Stimulated activated CD4-positive, alpha-beta T cell treated with anti-CD3 and anti-CD28 coated beads, Interleukin-1b, Interleukin-23, amount 100 ng/mL, for 4 hours (primary cell): ENCODE results near the gene SPATA13.

Experiments
- DNase-seq, 2 donors: peaks; one replicate each; pipeline ENCODE4 v3.0.0-alpha.2; 2020; ENCODE audit warnings: low read depth in 2 of 2

The SPATA13 gene

DNA sequence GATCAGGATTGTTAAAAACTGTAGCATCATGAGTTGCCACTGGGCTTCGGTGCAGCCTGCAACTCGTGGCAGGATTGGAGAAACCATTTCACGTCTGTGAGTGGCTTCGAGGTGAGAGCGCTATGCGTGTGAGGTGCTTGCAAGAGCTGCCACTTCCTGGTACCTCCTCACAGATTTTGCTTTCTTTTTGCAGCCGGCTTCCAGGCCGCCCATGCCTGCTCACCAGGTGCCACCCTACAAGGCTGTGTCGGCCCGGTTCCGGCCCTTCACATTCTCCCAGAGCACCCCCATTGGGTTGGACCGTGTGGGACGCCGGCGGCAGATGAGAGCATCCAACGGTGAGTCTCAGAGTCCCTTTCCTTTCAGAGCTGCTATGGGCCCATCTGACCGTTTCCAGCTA, 91.0 kb downstream of the SPATA13 start:
- peak; percentile 53 to 66 for DNase-seq

DNA sequence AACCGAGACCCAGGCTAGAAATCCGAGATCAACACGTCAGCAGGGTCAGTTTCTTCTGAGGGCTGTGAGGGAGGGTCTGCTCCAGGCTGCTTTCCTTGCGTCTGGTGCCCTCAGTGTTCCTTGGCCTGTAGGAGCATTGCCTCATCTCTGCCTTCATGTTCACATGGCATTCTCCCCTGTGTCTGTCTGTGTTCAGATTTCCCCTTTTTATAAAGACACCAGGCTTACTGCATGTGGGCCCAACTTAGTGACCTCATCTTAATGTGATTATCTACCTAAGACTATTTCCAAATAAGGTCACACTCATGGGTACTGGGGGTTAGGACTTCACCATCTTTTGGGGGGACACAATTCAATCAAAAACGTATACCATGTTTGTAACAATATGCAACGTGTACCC, 91.6 kb downstream of the SPATA13 start:
- peak in 1 of 2 donors; percentile 46 for DNase-seq

DNA sequence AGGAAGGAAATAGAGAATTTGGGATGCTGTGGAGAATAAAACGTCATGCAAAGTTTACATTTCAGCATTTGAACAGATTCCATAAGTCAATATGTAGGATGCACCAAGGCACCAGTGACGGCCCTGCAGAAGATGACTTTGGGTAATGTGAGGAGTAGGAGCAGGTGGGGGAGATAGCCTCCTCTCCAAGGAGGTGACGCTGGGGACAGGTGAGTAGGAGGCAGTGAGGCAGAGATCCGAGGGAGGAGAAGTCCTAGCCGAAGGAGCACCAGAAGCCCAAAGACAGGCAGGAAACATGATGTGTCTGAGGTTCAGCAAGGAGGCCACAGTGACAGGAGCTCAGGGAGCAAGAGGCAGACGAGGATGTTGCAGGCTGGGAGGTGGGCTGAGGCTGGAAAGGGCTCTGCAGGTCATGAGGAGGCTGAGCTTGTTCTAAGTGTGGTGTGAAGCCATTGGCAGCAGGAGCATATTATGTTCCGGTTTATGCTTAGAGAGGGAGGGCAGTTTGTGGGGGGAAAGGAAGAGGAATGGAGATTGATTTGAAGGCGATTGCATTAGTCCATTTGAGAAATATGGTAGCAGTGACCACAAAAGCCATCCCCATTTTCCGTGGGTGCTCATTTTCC, 93.1 kb downstream of the SPATA13 start:
- DNase-seq, result no peak

DNA sequence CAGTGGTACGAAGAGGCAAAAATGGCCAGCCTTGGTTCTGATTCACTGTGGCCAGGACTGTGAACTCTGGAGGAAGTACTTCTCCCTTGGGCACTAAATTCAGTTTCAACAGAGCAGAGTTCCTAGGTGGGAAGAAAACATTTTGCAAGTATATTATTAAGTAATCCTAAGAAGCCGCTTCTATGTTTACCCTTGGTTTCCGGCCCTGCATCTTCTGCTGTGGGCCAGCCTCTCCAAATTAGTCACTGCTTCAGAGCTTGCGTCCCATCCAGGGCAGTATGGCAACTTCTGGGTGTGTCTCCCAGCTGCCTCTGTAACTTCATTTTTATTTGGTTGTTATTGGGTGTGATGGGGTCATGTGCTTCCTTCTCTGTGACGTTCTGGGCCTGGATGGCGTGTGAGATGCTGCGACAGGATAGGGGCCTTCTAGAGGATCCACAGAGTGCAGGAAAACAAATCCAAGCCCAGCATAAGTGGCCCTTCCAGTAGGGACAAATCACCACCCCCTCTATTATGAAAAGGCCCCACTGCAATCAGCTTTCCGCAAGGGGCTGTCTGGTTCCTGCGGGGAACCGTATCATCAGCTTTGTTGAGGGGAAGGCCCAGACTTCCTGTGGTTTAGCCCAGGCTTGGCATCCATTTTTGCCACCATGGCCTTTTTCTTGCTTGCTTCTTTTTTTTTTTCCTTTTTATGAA, 93.8 kb downstream of the SPATA13 start:
- peak in 1 of 2 donors; percentile 24 for DNase-seq

DNA sequence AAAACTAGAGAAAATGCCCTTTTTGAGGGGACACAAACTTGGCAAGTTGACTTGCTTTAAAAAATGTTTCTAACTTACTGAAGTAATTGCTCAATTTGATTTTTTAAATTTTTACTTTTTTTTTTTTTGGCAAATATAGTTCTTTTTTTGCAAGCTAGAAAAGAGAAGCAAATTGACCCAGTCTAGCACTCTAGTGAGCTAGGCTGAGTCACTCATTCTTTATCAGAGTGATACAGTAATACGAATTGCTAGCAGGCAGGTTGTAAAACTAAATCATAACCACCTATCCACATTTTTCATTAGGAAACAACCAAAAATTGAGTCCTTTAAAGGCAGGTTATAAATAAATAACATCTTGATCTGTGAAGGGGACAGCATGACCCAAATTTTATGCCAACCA, 97.0 kb downstream of the SPATA13 start:
- DNase-seq, result no peak

DNA sequence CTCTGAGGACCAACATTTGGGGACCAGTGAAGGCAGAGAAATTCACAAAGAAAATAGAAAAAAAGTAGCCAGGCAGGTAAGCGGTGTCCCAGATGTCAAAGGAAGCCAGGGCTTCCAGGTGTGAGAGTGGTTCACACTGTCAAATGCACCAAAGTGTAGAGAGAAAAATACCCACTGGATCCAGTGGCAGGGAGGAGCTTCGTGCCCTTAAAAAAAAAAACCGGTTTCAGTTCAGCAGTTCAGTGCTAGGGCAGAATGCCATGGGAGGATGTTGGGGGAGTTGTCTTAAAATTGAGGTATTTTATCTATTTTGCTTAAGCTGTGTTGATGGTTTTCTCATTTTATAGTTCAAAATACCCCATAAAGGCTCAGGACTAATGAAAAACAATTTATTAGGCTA, 101.0 kb downstream of the SPATA13 start:
- DNase-seq, result peak in 1 of 2 donors; percentile 23

DNA sequence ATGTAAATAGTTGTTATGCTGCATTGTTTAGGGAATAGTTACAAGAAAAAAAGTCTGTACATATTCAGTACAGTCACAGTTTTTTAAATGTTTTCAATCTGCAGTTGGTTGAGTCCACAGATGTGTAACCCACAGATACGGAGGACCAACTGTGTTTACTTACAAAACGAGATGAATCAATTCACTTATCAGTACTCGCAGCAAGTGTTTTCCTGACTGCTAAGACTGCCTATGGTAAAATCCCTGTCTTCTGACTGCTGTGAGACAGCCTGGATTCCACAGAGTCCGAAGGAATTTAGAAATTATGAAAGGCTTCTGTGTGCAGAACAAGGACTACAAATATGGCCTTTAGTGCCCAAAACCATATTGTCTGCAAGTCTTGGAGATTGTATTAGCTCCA, 103.1 kb downstream of the SPATA13 start:
- DNase-seq, result no peak

DNA sequence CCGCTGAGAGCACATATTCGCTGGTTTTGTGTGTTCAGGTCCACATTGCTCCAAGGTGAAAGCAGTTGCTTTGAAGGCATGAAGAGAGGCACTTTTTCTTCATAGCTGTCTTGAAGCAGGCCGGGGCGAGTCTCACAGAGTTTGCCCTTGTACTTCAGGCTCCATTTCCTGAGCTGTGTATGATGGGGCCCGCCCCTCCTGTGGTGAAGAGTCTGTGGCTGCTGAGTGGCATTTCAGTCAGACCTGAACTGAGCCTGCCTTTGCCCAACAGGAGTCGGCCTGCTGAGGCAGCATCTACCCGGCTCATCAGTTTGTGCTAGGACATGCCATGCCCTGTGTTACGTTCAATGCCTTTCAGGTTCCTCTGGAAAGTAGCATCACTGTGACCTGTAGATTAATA, 104.5 kb downstream of the SPATA13 start:
- peak; percentile 53 to 58 for DNase-seq

DNA sequence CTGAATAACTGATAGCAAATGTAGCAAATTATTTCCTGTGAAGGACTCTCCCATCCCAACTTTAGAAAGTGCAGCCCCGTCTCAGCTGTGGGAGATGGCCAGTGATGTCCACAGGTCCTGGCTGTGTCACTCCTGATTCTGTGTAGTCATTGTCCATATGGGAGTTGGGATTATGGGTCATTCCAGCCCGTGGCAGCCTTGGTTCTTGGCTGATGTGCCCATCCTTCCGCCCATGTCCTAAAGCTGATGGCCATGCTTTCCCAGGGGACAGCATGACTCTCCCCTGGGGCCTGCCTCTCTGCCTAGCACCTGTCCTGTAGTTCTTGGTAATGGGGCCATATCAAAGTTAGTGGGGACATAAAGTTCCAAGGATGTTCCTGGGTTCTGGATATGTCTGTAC, 104.9 kb downstream of the SPATA13 start:
- DNase-seq, result no peak

DNA sequence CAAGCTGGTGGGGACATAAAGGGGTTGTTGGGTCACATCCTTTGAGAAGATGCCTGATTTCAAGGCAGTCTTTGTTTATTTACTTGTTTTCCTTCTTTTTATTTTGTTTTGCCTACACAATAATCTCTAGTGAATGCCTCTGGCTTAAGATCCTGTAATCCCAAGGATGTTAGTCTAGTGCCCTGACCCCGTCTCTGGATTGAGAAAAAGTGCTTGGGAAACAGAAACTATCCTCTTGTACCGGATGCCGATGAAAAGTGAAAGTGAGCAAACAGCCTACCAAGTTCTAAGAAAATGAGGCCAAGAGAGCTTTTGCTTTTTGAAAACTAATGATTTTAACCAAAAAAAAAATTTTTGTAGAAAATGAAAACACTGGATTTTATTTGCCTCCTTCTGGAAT, 106.8 kb downstream of the SPATA13 start:
- peak in 1 of 2 donors; percentile 20 for DNase-seq

DNA sequence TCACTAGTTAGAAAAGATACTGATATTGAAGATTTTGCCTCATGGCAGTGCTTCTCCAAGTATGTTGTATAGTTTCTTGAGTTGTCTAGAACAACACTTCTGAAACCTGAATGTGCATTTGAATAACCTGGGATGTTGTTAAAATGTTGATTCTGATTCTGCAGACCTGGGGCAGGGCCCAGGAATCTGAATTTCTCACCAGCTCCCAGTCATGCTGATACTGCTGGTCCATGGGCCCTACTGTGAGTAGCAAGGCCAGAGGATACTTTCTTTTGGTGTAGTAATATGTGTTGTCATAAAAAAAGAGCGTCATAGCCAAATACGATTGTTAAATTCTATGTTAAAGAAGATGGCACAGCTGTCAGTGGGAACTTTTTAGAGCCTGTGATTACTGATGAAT, 107.3 kb downstream of the SPATA13 start:
- DNase-seq, result no peak

DNA sequence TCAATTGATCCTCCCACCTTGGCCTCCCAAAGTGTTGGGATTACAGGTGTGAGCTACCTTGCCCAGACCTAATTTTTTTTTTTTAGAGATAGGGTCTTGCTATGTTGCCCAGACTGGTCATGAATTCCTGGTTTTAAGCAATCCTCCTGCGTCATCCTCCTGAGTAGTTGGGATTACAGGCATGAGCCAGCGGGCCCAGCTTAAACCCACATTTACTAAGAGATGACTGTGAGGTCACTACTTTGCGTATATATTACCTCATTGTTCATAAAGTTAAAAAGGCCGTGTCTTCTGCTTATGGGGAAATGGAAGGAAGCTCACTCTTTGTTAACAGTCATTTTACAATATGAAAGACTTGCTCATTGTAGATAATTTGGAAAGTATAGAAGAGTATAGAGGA, 109.3 kb downstream of the SPATA13 start:
- no peak for DNase-seq

DNA sequence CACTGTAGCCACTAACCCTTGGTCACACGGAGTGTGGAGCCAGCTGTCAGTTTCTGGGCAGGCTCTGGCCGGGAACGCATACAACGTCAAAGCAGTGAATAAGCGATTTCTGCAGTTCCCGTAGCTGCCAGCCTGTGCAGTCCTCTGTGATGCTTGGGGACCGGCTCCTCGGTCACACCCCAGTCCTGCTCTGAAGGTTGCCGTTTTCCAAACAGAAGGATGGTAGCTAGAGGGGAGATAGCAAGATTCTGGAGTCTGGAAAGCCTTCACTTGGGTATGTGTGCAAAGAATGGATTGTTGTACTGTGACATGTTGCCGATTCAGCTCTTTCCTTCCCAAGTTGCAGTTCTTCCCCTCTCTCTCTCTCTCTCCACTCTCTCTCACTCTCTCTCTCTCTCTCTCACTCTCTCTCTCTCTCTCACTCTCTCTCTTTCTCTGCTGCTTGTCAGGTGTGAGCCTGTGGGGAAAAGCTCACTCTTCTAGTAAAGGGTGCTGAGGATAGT, 110.2 kb downstream of the SPATA13 start:
- peak in 1 of 2 donors; percentile 32 for DNase-seq

DNA sequence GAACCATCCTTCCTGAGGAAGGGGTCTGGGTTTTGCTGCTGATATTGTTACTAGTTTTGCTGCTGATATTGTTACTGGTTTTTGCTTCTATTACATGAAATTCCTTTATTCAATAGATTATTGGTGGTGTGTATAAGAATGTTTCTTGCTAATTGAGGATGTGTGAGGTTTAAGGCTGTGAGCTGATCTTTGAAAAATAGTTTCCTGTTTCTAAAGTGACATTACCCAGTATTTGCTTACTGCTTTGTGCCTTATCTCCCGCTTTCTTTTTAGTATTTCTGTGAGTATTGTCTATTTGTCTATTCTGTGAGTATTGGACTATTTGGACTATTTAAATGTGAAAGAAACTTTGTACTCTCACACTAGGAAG, 110.7 kb downstream of the SPATA13 start:
- DNase-seq, result no peak

DNA sequence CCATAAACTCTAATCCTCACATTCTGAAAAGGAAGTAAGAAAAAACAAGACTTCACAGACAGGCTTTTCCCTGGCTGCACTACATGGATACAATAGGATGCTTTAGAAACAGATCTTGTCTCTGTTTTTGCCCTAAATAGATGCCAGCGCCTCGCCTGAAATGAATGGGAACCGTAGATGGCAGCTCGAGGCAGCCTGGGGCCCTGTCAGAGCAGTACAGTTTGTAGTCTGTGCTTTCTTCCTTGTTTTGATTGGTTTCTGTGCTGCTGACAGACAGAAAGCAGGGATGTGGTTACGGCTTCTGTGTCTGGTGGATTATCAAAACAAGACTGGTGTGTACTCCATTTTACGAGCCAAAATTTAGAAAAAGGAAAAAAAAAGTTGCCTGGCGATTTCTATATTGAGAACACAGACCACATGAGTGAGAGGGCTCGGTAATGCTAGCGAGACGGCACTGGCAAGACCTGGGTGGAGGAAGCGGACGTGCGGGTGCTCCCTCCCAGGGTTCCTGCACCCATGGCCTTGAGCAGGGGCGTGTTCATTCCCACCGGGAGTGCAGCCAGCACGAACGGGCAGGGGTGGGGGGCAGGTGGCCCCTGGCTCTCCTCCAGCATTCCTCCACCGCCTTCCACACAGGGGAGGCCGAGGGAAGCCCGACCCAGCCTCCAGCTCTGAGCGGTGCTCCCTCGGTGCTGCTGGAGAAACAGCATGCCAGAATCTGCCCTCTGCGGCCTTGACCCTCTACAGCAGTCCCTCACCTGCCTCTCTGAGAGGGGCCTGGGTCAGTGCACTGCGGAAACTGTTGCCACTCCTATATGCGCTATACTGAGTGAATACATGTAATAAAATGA, 111.3 kb downstream of the SPATA13 start:
- peak in 1 of 2 donors; percentile 29 for DNase-seq

DNA sequence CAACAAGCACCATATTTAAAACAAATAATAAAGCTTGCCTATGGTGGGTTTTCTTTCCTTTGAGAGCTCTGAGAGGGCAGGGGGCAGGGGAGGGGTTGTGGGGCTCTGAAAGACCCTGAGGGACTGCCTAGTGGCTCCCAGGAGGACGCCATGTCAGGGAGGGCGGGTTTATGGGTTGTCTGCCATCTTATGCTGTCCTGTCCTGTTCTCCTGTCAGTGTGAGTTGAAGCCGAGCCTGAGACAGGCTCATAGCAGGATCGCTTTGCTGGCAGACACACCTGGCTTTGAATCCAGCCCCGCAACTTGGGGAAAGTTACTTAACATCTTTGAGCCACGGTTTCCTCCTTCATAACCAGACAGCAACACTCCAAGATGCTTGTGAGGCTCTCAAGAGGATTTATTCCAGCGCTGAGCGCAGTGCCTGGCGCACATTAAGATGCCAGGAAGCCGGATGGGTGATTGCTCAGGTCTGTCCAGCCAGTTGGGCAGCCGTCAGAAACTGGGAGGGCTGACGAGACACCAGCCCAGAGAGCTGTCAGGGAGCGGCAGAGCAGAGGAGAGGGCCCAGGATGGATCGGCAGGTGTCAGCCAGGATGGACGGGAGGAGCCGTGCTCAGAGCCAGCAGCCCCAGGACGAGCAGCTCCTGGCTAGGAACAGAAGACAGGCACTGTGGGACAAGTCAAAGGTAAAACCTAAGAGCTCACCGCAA, 112.1 kb downstream of the SPATA13 start:
- DNase-seq, result no peak

DNA sequence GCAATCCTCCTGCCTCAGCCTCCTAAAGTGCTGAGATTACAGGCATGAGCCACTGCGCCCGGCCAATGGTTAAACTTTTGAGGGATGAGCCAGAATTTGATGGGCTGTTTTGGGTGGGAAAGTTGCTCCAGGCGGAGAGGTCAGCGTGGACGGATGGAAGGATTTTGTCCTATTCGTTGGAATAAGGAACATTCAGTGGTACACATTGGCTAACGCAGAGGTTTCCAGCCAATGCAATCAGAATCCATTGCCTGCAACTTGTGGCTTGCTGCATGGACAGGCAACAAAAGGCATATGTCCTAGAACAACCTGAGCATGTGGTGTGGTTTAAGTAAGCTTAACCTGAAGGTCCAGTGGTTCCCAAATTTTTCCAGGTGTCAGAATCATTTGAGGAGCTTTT, 113.4 kb downstream of the SPATA13 start:
- no peak for DNase-seq

DNA sequence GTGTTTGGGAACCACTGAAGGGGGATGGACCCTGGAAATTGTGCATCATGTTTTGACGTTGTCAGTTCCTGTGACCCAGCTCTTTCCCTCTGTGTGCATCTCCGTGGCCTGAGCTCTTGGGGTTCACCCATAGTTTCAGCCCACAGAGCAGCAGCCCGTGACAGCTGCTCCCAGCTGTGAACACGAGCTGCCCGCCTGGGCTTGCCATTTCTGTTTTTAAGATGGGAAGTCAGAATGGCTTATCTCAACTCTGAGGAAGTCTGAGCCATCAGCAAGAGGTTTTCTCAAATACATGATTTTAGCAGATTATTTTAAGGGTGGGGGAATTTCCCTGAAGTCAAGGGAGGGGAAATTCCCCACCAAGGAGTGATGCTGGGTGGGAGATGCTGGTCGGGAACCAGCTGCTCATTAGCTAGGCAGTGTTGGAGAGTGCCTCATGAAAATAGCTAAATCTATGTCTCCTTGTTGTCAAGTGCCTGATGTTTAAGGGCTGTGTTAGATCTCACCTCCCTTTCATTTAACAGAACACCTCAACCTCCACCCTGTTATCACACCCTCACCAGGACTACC, 114.0 kb downstream of the SPATA13 start:
- peak; percentile 35 to 49 for DNase-seq

DNA sequence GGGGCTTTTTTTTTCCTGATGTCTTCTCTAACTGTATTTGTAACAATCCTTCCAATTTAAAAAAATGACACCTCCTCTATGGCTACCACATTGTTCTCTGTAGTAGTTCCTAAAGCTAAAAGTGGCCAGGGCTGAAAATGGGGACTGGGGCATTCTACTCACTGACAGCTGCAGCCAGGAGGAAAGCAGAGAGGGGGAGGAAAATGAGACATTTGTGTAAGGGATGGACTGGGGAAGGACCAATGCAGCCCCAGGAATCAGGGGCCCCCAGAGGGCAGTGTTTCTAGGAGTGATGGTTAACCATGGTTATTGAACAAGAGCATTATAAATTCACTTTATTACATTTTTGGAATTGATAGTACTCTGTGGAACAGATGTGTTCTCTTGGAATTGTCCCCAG, 114.5 kb downstream of the SPATA13 start:
- no peak for DNase-seq

DNA sequence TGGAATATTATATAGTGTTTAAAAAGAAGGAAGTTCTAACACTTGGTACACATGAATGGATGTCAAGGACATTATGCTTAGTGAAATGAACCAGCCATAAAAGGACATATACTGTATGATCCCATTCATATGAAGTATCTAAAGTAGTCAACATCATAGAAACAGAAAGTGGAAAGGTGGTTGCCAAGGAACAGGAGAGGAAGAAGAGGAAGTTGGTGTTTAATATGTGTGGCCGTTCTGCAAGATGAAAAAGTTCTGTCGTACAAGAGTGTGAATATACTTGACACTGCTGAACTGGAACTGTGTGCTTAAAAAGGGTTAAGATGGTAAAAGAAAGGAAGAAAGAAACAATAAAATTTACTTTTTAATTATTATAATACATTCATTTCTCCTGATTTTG, 115.8 kb downstream of the SPATA13 start:
- DNase-seq, result no peak

DNA sequence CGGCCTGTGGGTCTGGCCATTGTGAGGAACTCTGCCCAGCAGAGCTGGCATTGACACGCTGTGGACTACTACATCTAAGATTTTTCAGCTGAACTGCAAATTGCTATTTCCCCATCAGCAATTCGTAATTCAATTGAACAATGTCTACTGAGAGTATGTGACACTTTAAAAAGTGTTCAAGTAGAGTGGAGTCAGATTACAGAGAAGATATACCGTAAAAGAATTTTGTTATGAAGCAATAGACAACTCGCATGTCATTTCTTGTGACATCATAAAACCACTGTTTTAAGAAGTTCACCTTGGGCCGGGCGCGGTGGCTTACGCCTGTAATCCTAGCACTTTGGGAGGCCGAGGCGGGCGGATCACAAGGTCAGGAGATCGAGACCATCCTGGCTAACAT, 116.3 kb downstream of the SPATA13 start:
- DNase-seq, result no peak

DNA sequence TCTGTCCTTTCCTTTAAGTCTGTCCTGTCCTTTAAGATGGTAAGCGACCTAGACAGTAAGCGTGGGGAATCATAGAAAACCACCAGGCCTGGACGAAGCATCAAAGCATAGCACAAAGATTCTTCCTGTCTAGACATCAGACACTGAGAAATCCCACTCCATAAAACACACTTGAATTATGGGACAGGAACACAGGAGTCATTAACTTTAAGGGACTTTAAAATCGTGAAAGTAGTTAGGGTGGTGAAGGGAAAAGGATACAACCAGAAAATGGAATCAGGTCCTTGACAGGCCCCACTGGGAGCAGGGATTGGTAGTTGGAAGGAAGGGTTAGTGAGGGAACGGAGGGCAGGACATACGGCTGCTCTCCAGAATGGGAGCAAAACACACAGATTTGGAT, 117.2 kb downstream of the SPATA13 start:
- no peak for DNase-seq
